HepG2 (cell line): ENCODE data around the gene DOK1. TPM values are rescaled to one million over a fixed set of nuclear protein-coding genes. Genes with fewer than 3 reads are reported as not detected.
A peak's percentile ranks its signal among the peaks of the same experiment; 100 is the strongest.
"Not testable (repeated sequence)": the region's sequence is repeated elsewhere in the genome, so short reads cannot be mapped to it uniquely, and the experiment has no call there.

Source experiments
- ATAC-seq: fragments of 200-7000 bp; cut with Tn5 transposase; 3 replicates; pipeline ENCODE4 v1.9.1; 2020; ENCODE audit warnings: mild to moderate bottlenecking, moderate library complexity
- BruUV-seq: library from RNA; stranded (reverse); fragments of 400-500 nt; replicated peaks from 2 replicates; lab custom pipeline; 2021; lab: Mats Ljungman, UMichigan
- CTCF ChIA-PET: fragments of 300-600 bp; formaldehyde crosslinking; extraction: SDS; loops from one replicate; lab custom pipeline; 2021; ENCODE audit warnings: low total read pairs, inconsistent platforms, low intra/inter-chr PET ratio; lab: Yijun Ruan, JAX
- POLR2A ChIA-PET: fragments of 350-600 bp; sonication (Branson Sonifier 250); formaldehyde crosslinking; loops from one replicate; lab custom pipeline; 2020; ENCODE audit warnings: antibody characterized with exemption, inconsistent platforms; lab: Yijun Ruan, JAX
- DNase-seq: peaks from one replicate; pipeline ENCODE4 v3.0.0-alpha.2; 2015; ENCODE audit warnings: low spot score
- FAIRE-seq: peaks from 3 replicates; lab custom pipeline; 2011; peaks lifted over from hg19 to GRCh38; lab: Jason Lieb, UNC
- H2AFZ ChIP-seq: one replicate; pipeline ENCODE4 v1.6.1; 2011; ENCODE audit warnings: low read length, inconsistent platforms
- H3K27ac ChIP-seq: fragments of 300-600 bp; 3 replicates; pipeline ENCODE4 v1.8.0; 2011; ENCODE audit warnings: mixed run types, mild to moderate bottlenecking, mixed read lengths, low read length, inconsistent platforms; ENCODE audit not compliant: insufficient read depth; ENCODE audit errors: extremely low read length
- H3K27me3 ChIP-seq, 2 experiments: fragments of 200-600 bp in 1 of 2; 2 replicates in 1 of 2; 3 replicates in 1 of 2; pipeline versions ENCODE4 v1.6.0 to v1.8.0; 2011; ENCODE audit warnings: low read length in 2 of 2, mild to moderate bottlenecking in 2 of 2, moderate library complexity in 2 of 2, inconsistent platforms in 1 of 2; ENCODE audit not compliant: insufficient read depth in 2 of 2, control insufficient read depth in 1 of 2
- H3K36me3 ChIP-seq, 2 experiments: fragments of 200-600 bp in 1 of 2; replicated peaks in 1 of 2; 2 replicates in 1 of 2; 3 replicates in 1 of 2; pipeline versions ENCODE4 v1.5.1 to v1.8.0; 2011; ENCODE audit warnings: low read length in 2 of 2, inconsistent platforms in 1 of 2; ENCODE audit not compliant: insufficient read depth in 2 of 2, control insufficient read depth in 1 of 2
- H3K4me1 ChIP-seq: 2 replicates; pipeline ENCODE4 v1.5.1; 2012; ENCODE audit warnings: low read length, inconsistent platforms; ENCODE audit not compliant: insufficient read depth
- H3K4me2 ChIP-seq: 2 replicates; pipeline ENCODE4 v1.6.0; 2011; ENCODE audit warnings: low read depth, low read length, inconsistent platforms
- H3K4me3 ChIP-seq, 3 experiments: fragments of 200-600 bp in 1 of 3; sonication (generic), shearing (Covaris generic) in 1 of 3; replicated peaks in 1 of 3; 2 replicates each; pipeline ENCODE4 v1.5.1; 2011 to 2016; ENCODE audit warnings: low read length in 3 of 3, inconsistent platforms in 2 of 3, low read depth in 2 of 3, mild to moderate bottlenecking in 2 of 3, control low read depth in 1 of 3, mixed read lengths in 1 of 3; ENCODE audit not compliant: insufficient read depth in 1 of 3
- H3K79me2 ChIP-seq: one replicate; pipeline ENCODE4 v1.6.1; 2011; ENCODE audit warnings: low read length, inconsistent platforms; ENCODE audit not compliant: insufficient read depth
- H3K9ac ChIP-seq: 2 replicates; pipeline ENCODE4 v1.6.0; 2011; ENCODE audit warnings: mild to moderate bottlenecking, low read depth, low read length, inconsistent platforms; ENCODE audit not compliant: insufficient read depth
- H3K9me3 ChIP-seq: 2 replicates; pipeline ENCODE4 v1.5.1; 2012; ENCODE audit warnings: mild to moderate bottlenecking, low read length
- H4K20me1 ChIP-seq: 2 replicates; pipeline ENCODE4 v1.6.0; 2011; ENCODE audit warnings: inconsistent platforms, mild to moderate bottlenecking, low read length, moderate library complexity; ENCODE audit not compliant: insufficient read depth
- HES4 ChIP-seq: sonication (generic); formaldehyde crosslinking; IDR thresholded peaks from 2 replicates; pipeline ENCODE4 v1.9.0; 2021; ENCODE audit warnings: mild to moderate bottlenecking, missing genetic modification reagents, borderline replicate concordance
- MYPOP ChIP-seq: sonication (generic); formaldehyde crosslinking; IDR thresholded peaks from 2 replicates; pipeline ENCODE4 v1.8.1; 2023; ENCODE audit warnings: mild to moderate bottlenecking, moderate library complexity, missing genetic modification reagents
- POLR2A ChIP-seq, 2 experiments: IDR thresholded peaks; 2 replicates each; pipeline ENCODE4 v1.6.1; 2011; ENCODE audit warnings: low read depth in 2 of 2, low read length in 2 of 2, mild to moderate bottlenecking in 1 of 2, moderate library complexity in 1 of 2; ENCODE audit not compliant: insufficient read depth in 1 of 2
- PRDM4 ChIP-seq: sonication (generic); formaldehyde crosslinking; IDR thresholded peaks from 2 replicates; pipeline ENCODE4 v1.9.0; 2021; ENCODE audit warnings: missing genetic modification reagents, borderline replicate concordance
- TEAD3 ChIP-seq: optimal IDR thresholded peaks from 2 replicates; pipeline ENCODE3; 2016; ENCODE audit warnings: borderline replicate concordance
- ZHX2 ChIP-seq, 2 experiments: sonication (generic) in 1 of 2; formaldehyde crosslinking in 1 of 2; IDR thresholded peaks; 2 replicates each; pipeline versions ENCODE4 v1.6.1 to v1.9.0; 2014 to 2022; ENCODE audit warnings: antibody characterized with exemption in 1 of 2, borderline replicate concordance in 1 of 2, inconsistent platforms in 1 of 2, low read depth in 1 of 2, missing genetic modification reagents in 1 of 2
- WGBS: methylation state at CpG from one replicate; pipeline ENCODE4 v1.1.6; 2017; ENCODE audit warnings: low lambda C conversion rate; 5-methylcytosine and 5-hydroxymethylcytosine counted together
- in situ Hi-C: cut with HindIII; loops from 2 replicates; pipeline ENCODE4 v1.10.0; 2017; ENCODE audit warnings: low pct_unique_long_range_greater_than_20kb; ENCODE audit not compliant: extremely low pct_ligation_motif_present
- intact Hi-C: fragments of 100-400 bp; cut with micrococcal nuclease; formaldehyde crosslinking; loops from one replicate; pipeline ENCODE4 v1.10.0; 2022; ENCODE audit not compliant: unreplicated experiment
- polyA plus RNA-seq, 8 experiments: library from polyadenylated mRNA; depleted of rRNA in 3 of 8; stranded (reverse) in 7 of 8; unstranded in 1 of 8; fragments of >200 nt; fragmentation: Illumina TruSeq in 4 of 8; extraction: Trizol in 4 of 8; gene quantifications; 2 replicates each; pipeline versions ENCODE4 v1.2.1 to v1.2.3, GENCODE V29; 2011 to 2016; ENCODE audit warnings: low read depth in 4 of 8, missing spikeins in 1 of 8, mixed read lengths in 1 of 8; ENCODE audit not compliant: insufficient read depth in 1 of 8
- total RNA-seq, 5 experiments: library from RNA; depleted of rRNA; stranded (reverse); fragments of >200 nt; fragmentation: Illumina TruSeq; extraction: Trizol; gene quantifications; 2 replicates each; pipeline ENCODE4 v1.2.3, GENCODE V29; 2016; ENCODE audit warnings: low read depth in 1 of 5

Gene DOK1
- total and polyA plus RNA-seq, 2 of the 13 experiments (the other 11 are each of a cell fraction or from before 2014, with no cell fraction given): 0.53 to 0.74 TPM

- Histone ChIP-seq H3K27me3 (peaks cover 4 to 52% of the 10 kb centered on the region in 2 experiments; a peak in 4 of 5 replicates), H2AFZ (no peak overlapping the region), H3K27ac (no peak overlapping the region), H3K79me2 (no peaks in the 10 kb centered on the region), H3K4me3 (no peak overlapping the region), H4K20me1 (no peaks in the 10 kb centered on the region), H3K36me3 (no peaks in the 10 kb centered on the region), H3K4me2 (0 out of 2 replicates have a peak overlapping the region, but pooled peaks have one; percentile 4), H3K9me3 (no peaks in the 10 kb centered on the region), H3K9ac (no peak overlapping the region), H3K4me1 (peaks cover 19% of the 10 kb centered on the region)
- in situ Hi-C loops: no loop called here
- ChIA-PET CTCF (no interaction called here), POLR2A (no interaction called here)
- TF ChIP-seq PRDM4 (CRISPR knock-in tag): no peak
- peak; percentile 10 for TF ChIP-seq TEAD3 (CRISPR knock-in tag)
- no peak for TF ChIP-seq MYPOP (CRISPR knock-in tag)
- TF ChIP-seq POLR2A (IDR thresholded peaks at IDR 0.05; ENCODE audit: insufficient read depth in 1 of 2, low read depth in 2 of 2, low read length in 2 of 2): no peak
- TF ChIP-seq ZHX2 (IDR thresholded peaks at IDR 0.05; ENCODE audit: low read depth): no peak
- no peak for TF ChIP-seq ZHX2 (CRISPR knock-in tag; IDR thresholded peaks at IDR 0.05; ENCODE audit: borderline replicate concordance)
- TF ChIP-seq HES4 (CRISPR knock-in tag): no peak
- intact Hi-C loops: no loop called here
- DNase-seq (no peak), FAIRE-seq (no peak), ATAC-seq (peak; percentile 14)
- 8% methylated on average over 6 of the region's 6 CpGs for WGBS
- no TSS peak for BruUV-seq
Observed at GRCh38 chr2:74560591-74560990, 6.1 kb downstream of the DOK1 start.

GRCh38 chr2:74561022-74561421, 6.5 kb downstream of the DOK1 start:
- H2AFZ ChIP-seq, H3K4me3 ChIP-seq, H3K4me2 ChIP-seq, in situ Hi-C loops, H3K36me3 ChIP-seq, ATAC-seq, H3K79me2 ChIP-seq, CTCF ChIA-PET, BruUV-seq, H4K20me1 ChIP-seq, POLR2A ChIA-PET, H3K9me3 ChIP-seq, FAIRE-seq, DNase-seq, H3K9ac ChIP-seq, H3K27ac ChIP-seq, intact Hi-C loops: not testable (repeated sequence)
- peaks cover 15% of the 10 kb centered on the region for H3K4me1 ChIP-seq
- H3K27me3 ChIP-seq: peaks cover 4 to 54% of the 10 kb centered on the region in 2 experiments; a peak in 4 of 5 replicates
- 29% methylated on average over 1 of the region's 1 CpG for WGBS
